ENCODE data around the gene AGMO.

AGMO gene

GRCh38 chr7:15446280-15446679 is 115.5 kb downstream of the AGMO start:
- H3K27ac ChIP-seq (ENCODE audit: low read depth, low read length) = no peak overlapping the region

GRCh38 chr7:15441915-15442314 is 119.9 kb downstream of the AGMO start:
- no peak overlapping the region for H3K27ac ChIP-seq (ENCODE audit: low read depth, low read length)
- H3K36me3 ChIP-seq (ENCODE audit: control insufficient read depth in 1 of 2, insufficient read depth in 2 of 2, low read length in 2 of 2) = no peaks in the 10 kb centered on the region
- no peaks in the 10 kb centered on the region for H3K9me3 ChIP-seq (ENCODE audit: control insufficient read depth in 1 of 2, low read length in 2 of 2)
- no peaks in the 10 kb centered on the region for H3K27me3 ChIP-seq (ENCODE audit: control insufficient read depth in 1 of 2, insufficient read depth in 2 of 2, low read length in 2 of 2)
- no peak overlapping the region for H3K9ac ChIP-seq (ENCODE audit: low read depth in 1 of 2, low read length in 2 of 2)
- H3K4me1 ChIP-seq (ENCODE audit: control insufficient read depth in 1 of 2, insufficient read depth in 2 of 2, low read length in 2 of 2) = no peaks in the 10 kb centered on the region
- no peak overlapping the region for H3K4me3 ChIP-seq (ENCODE audit: low read depth in 1 of 2, low read length in 2 of 2)

More at GRCh38 chr7:15446280-15446679, 115.5 kb downstream of the AGMO start:
- Histone ChIP-seq H3K4me3 (ENCODE audit: low read depth in 1 of 2, low read length in 2 of 2) (no peak overlapping the region), H3K9me3 (ENCODE audit: control insufficient read depth in 1 of 2, low read length in 2 of 2) (no peaks in the 10 kb centered on the region), H3K9ac (ENCODE audit: low read depth in 1 of 2, low read length in 2 of 2) (no peak overlapping the region), H3K36me3 (ENCODE audit: control insufficient read depth in 1 of 2, insufficient read depth in 2 of 2, low read length in 2 of 2) (no peaks in the 10 kb centered on the region), H3K27me3 (ENCODE audit: control insufficient read depth in 1 of 2, insufficient read depth in 2 of 2, low read length in 2 of 2) (no peaks in the 10 kb centered on the region), H3K4me1 (ENCODE audit: control insufficient read depth in 1 of 2, insufficient read depth in 2 of 2, low read length in 2 of 2) (no peaks in the 10 kb centered on the region)

DNA sequence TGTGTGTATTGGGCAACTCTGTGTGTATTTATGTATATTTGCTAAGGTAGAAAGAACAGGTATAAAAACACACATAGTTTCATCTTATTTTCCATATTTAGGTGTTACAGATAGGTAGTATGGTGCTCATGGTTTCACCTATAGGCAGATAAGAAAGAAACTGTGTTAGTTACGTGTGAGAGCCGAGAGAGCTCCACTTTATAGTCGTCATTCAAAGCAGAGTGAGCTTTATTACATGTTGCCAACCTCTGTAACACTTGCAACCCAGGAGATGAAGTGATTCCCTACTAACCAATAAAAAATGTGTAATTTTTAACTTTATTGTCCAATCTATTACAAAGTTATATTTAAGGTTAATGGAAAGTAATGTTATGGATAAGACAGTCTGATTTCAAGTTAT is 121.3 kb downstream of the AGMO start:
- H3K9ac ChIP-seq (ENCODE audit: low read depth in 1 of 2, low read length in 2 of 2) = no peak overlapping the region
- H3K4me3 ChIP-seq (ENCODE audit: low read depth in 1 of 2, low read length in 2 of 2) = no peak overlapping the region
- H3K9me3 ChIP-seq (ENCODE audit: control insufficient read depth in 1 of 2, low read length in 2 of 2) = no peaks in the 10 kb centered on the region
- no peaks in the 10 kb centered on the region for H3K4me1 ChIP-seq (ENCODE audit: control insufficient read depth in 1 of 2, insufficient read depth in 2 of 2, low read length in 2 of 2)
- H3K27me3 ChIP-seq (ENCODE audit: control insufficient read depth in 1 of 2, insufficient read depth in 2 of 2, low read length in 2 of 2) = no peaks in the 10 kb centered on the region
- no peaks in the 10 kb centered on the region for H3K36me3 ChIP-seq (ENCODE audit: control insufficient read depth in 1 of 2, insufficient read depth in 2 of 2, low read length in 2 of 2)
- H3K27ac ChIP-seq (ENCODE audit: low read depth, low read length) = no peak overlapping the region

DNA sequence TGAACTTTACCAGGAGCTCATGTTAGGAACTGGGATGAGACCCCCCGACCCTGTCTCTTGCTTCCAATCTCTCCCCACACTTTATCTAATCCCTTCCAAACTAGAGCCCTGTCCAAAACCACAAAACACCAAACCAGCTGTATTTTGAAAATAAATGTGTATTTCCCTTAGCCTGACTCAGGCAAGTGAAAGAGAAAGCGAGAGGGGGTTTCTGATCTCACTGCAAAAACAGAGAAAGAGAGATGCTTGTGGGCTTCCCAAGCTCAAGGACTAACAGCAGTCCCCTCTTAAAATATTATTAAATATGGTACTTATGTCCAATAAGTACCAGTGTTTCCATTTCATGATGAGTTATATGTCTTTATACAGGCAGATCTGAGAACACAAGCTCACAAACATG is 122.0 kb downstream of the AGMO start:
- no peak overlapping the region for H3K9ac ChIP-seq (ENCODE audit: low read depth in 1 of 2, low read length in 2 of 2)
- H3K4me1 ChIP-seq (ENCODE audit: control insufficient read depth in 1 of 2, insufficient read depth in 2 of 2, low read length in 2 of 2) = no peaks in the 10 kb centered on the region
- no peaks in the 10 kb centered on the region for H3K9me3 ChIP-seq (ENCODE audit: control insufficient read depth in 1 of 2, low read length in 2 of 2)
- no peak overlapping the region for H3K4me3 ChIP-seq (ENCODE audit: low read depth in 1 of 2, low read length in 2 of 2)
- H3K36me3 ChIP-seq (ENCODE audit: control insufficient read depth in 1 of 2, insufficient read depth in 2 of 2, low read length in 2 of 2) = no peaks in the 10 kb centered on the region
- H3K27ac ChIP-seq (ENCODE audit: low read depth, low read length) = no peak overlapping the region
- no peaks in the 10 kb centered on the region for H3K27me3 ChIP-seq (ENCODE audit: control insufficient read depth in 1 of 2, insufficient read depth in 2 of 2, low read length in 2 of 2)

DNA sequence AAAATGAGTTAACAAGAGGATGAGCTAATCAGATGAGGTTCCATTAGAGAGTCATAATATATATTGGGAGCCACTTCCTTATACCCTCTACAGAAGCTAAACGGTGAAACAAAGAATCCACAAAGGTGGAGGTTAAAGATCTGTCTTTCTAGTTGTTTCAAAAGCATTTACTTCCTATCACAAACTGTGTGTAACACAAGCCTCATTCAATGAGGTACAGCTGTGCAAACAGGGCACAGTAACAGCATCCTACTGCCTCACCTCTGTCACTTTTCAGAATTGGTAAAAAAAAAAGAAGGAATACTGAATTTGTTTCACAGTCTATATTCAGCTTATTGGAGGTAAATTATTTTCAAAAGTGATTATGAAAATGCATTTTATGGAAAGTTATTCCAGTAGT is 128.7 kb downstream of the AGMO start:
- Histone ChIP-seq H3K27me3 (ENCODE audit: control insufficient read depth in 1 of 2, insufficient read depth in 2 of 2, low read length in 2 of 2) (no peaks in the 10 kb centered on the region), H3K36me3 (ENCODE audit: control insufficient read depth in 1 of 2, insufficient read depth in 2 of 2, low read length in 2 of 2) (no peaks in the 10 kb centered on the region), H3K4me1 (ENCODE audit: control insufficient read depth in 1 of 2, insufficient read depth in 2 of 2, low read length in 2 of 2) (no peaks in the 10 kb centered on the region), H3K27ac (ENCODE audit: low read depth, low read length) (no peak overlapping the region), H3K9me3 (ENCODE audit: control insufficient read depth in 1 of 2, low read length in 2 of 2) (no peaks in the 10 kb centered on the region), H3K9ac (ENCODE audit: low read depth in 1 of 2, low read length in 2 of 2) (no peak overlapping the region), H3K4me3 (ENCODE audit: low read depth in 1 of 2, low read length in 2 of 2) (no peak overlapping the region)

- Histone ChIP-seq H3K4me3 (ENCODE audit: low read depth in 1 of 2, low read length in 2 of 2) (no peak overlapping the region), H3K27me3 (ENCODE audit: control insufficient read depth in 1 of 2, insufficient read depth in 2 of 2, low read length in 2 of 2) (no peaks in the 10 kb centered on the region), H3K27ac (ENCODE audit: low read depth, low read length) (no peak overlapping the region), H3K9ac (ENCODE audit: low read depth in 1 of 2, low read length in 2 of 2) (no peak overlapping the region), H3K4me1 (ENCODE audit: control insufficient read depth in 1 of 2, insufficient read depth in 2 of 2, low read length in 2 of 2) (no peaks in the 10 kb centered on the region), H3K36me3 (ENCODE audit: control insufficient read depth in 1 of 2, insufficient read depth in 2 of 2, low read length in 2 of 2) (no peaks in the 10 kb centered on the region), H3K9me3 (ENCODE audit: control insufficient read depth in 1 of 2, low read length in 2 of 2) (no peaks in the 10 kb centered on the region)
Observed at GRCh38 chr7:15430911-15431310, 130.9 kb downstream of the AGMO start.

DNA sequence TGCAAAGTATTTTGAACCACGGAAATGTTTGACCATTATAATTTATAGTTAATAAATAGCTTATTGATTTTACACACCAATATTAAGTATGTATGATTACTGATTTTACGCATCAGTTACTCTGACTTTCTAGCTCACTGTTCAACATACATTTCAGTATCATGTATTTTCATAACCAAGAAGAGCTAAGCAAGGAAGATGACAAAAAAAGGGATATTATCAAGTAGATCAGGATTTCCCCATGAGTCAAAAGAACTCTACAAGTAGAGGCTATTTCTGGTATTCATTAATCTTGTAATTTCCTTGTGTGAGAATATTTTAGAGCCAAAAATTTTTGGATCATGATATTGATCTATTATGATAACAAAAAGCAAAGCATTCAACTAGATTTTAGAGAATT is 131.6 kb downstream of the AGMO start:
- no peaks in the 10 kb centered on the region for H3K9me3 ChIP-seq (ENCODE audit: control insufficient read depth in 1 of 2, low read length in 2 of 2)
- H3K27me3 ChIP-seq (ENCODE audit: control insufficient read depth in 1 of 2, insufficient read depth in 2 of 2, low read length in 2 of 2) = no peaks in the 10 kb centered on the region
- H3K4me3 ChIP-seq (ENCODE audit: low read depth in 1 of 2, low read length in 2 of 2) = no peak overlapping the region
- no peaks in the 10 kb centered on the region for H3K36me3 ChIP-seq (ENCODE audit: control insufficient read depth in 1 of 2, insufficient read depth in 2 of 2, low read length in 2 of 2)
- no peak overlapping the region for H3K9ac ChIP-seq (ENCODE audit: low read depth in 1 of 2, low read length in 2 of 2)
- no peak overlapping the region for H3K27ac ChIP-seq (ENCODE audit: low read depth, low read length)
- no peaks in the 10 kb centered on the region for H3K4me1 ChIP-seq (ENCODE audit: control insufficient read depth in 1 of 2, insufficient read depth in 2 of 2, low read length in 2 of 2)

GRCh38 chr7:15424468-15424867 is 137.3 kb downstream of the AGMO start:
- Histone ChIP-seq H3K9ac (ENCODE audit: low read depth in 1 of 2, low read length in 2 of 2) (no peak overlapping the region), H3K27me3 (ENCODE audit: control insufficient read depth in 1 of 2, insufficient read depth in 2 of 2, low read length in 2 of 2) (no peaks in the 10 kb centered on the region), H3K27ac (ENCODE audit: low read depth, low read length) (no peak overlapping the region), H3K36me3 (ENCODE audit: control insufficient read depth in 1 of 2, insufficient read depth in 2 of 2, low read length in 2 of 2) (no peaks in the 10 kb centered on the region), H3K4me3 (ENCODE audit: low read depth in 1 of 2, low read length in 2 of 2) (no peak overlapping the region), H3K4me1 (ENCODE audit: control insufficient read depth in 1 of 2, insufficient read depth in 2 of 2, low read length in 2 of 2) (no peaks in the 10 kb centered on the region), H3K9me3 (ENCODE audit: control insufficient read depth in 1 of 2, low read length in 2 of 2) (no peaks in the 10 kb centered on the region)

DNA sequence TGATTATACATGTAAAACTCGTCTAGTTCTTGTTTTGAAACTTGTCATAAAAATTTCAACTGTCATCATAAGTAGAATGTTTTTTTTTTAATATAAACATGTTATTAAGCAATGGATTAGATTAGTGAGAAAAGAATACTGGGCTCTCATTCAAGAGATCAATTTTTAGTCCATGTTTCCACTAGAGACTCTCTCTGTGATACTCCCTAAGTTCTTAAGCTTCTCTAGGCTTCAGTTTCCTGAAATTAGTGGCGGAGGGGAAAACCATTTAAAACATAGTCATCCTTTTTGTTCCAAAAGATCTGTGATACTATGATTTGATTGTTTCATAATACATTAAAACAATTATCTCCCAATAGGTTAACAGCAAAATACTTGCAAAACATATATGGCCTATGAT is 142.2 kb downstream of the AGMO start:
- Histone ChIP-seq H3K27me3 (ENCODE audit: control insufficient read depth in 1 of 2, insufficient read depth in 2 of 2, low read length in 2 of 2) (no peaks in the 10 kb centered on the region), H3K27ac (ENCODE audit: low read depth, low read length) (no peak overlapping the region), H3K4me3 (ENCODE audit: low read depth in 1 of 2, low read length in 2 of 2) (no peak overlapping the region), H3K9me3 (ENCODE audit: control insufficient read depth in 1 of 2, low read length in 2 of 2) (no peaks in the 10 kb centered on the region), H3K36me3 (ENCODE audit: control insufficient read depth in 1 of 2, insufficient read depth in 2 of 2, low read length in 2 of 2) (no peaks in the 10 kb centered on the region), H3K9ac (ENCODE audit: low read depth in 1 of 2, low read length in 2 of 2) (no peak overlapping the region), H3K4me1 (ENCODE audit: control insufficient read depth in 1 of 2, insufficient read depth in 2 of 2, low read length in 2 of 2) (no peaks in the 10 kb centered on the region)

DNA sequence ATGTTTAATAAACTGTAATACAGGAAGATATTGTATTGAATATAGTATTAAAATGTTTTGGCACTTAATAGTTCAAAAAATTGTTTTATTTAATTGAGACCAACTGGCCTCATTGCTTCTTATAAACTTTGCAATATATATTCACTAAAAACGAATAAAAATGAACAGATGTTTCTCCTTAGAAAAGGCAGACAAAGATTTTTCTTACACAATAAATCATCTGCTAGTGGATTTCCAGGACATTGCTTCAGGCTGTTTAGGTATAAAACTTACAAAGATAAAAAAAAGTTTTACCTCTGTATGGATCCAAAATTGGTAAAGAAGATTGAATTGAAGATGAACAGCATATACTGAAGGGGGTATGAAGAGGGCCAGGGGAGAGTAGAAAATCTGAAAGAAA is 143.6 kb downstream of the AGMO start:
- Histone ChIP-seq H3K4me3 (ENCODE audit: low read depth in 1 of 2, low read length in 2 of 2) (no peak overlapping the region), H3K27me3 (ENCODE audit: control insufficient read depth in 1 of 2, insufficient read depth in 2 of 2, low read length in 2 of 2) (no peaks in the 10 kb centered on the region), H3K9ac (ENCODE audit: low read depth in 1 of 2, low read length in 2 of 2) (no peak overlapping the region), H3K36me3 (ENCODE audit: control insufficient read depth in 1 of 2, insufficient read depth in 2 of 2, low read length in 2 of 2) (no peaks in the 10 kb centered on the region), H3K4me1 (ENCODE audit: control insufficient read depth in 1 of 2, insufficient read depth in 2 of 2, low read length in 2 of 2) (no peaks in the 10 kb centered on the region), H3K27ac (ENCODE audit: low read depth, low read length) (no peak overlapping the region), H3K9me3 (ENCODE audit: control insufficient read depth in 1 of 2, low read length in 2 of 2) (no peaks in the 10 kb centered on the region)

DNA sequence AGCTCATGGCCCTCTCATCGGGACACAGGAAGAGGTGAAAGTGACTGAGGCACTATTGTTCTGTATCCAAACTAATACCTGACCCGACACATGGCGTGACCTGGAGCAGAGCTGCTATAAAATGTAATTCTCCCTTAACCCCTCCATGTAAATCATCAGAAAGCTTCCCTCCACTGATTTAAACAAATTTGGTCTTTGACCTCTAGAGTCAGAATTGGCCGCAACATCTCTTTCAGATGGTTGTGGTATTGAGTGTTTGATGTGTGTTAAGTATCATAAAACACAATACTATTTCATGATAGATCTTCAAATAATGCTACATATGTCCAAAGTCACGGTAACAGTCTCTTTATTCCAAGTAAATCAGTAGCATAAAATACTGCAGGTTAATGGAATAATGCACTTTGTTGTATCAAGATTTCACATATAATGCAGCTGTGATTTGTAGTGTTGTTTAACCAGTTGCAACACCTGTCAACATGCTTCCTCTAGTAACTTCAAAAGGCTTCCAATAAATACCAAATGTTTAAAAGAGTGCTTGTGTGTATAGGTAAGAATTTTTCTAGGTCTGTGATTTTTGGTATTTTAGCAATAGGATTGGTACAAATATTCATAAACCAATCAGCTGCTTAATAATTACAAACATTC is 144.3 kb downstream of the AGMO start:
- Histone ChIP-seq H3K27ac (ENCODE audit: low read depth, low read length) (no peak overlapping the region), H3K4me3 (ENCODE audit: low read depth in 1 of 2, low read length in 2 of 2) (no peak overlapping the region), H3K36me3 (ENCODE audit: control insufficient read depth in 1 of 2, insufficient read depth in 2 of 2, low read length in 2 of 2) (no peaks in the 10 kb centered on the region), H3K4me1 (ENCODE audit: control insufficient read depth in 1 of 2, insufficient read depth in 2 of 2, low read length in 2 of 2) (no peaks in the 10 kb centered on the region), H3K27me3 (ENCODE audit: control insufficient read depth in 1 of 2, insufficient read depth in 2 of 2, low read length in 2 of 2) (no peaks in the 10 kb centered on the region), H3K9ac (ENCODE audit: low read depth in 1 of 2, low read length in 2 of 2) (no peak overlapping the region), H3K9me3 (ENCODE audit: control insufficient read depth in 1 of 2, low read length in 2 of 2) (no peaks in the 10 kb centered on the region)
